SKM-1 treated with dmso at 0.1 percent for 144 hours (cell line): ENCODE measurements around the gene ADSS1.
"Not testable (repeated sequence)": the region's sequence is repeated elsewhere in the genome, so short reads cannot be mapped to it uniquely, and the experiment has no call there.

Source experiments
- DNase-seq: peaks from one replicate; lab custom pipeline; 2025; ENCODE audit not compliant: unreplicated experiment; lab: John Stamatoyannopoulos, UW

The ADSS1 gene

GRCh38 chr14:104746071-104746545 is 22.1 kb downstream of the ADSS1 start:
- no peak for DNase-seq

GRCh38 chr14:104746934-104747481 is 23.0 kb downstream of the ADSS1 start:
- no peak for DNase-seq

- DNase-seq = no peak
Measured at GRCh38 chr14:104747876-104748275, 23.8 kb downstream of the ADSS1 start.

- DNase-seq = no peak
Measured at GRCh38 chr14:104749111-104749649, 25.2 kb downstream of the ADSS1 start.

GRCh38 chr14:104750056-104750752 is 26.2 kb downstream of the ADSS1 start:
- DNase-seq = no peak

GRCh38 chr14:104750753-104751057 is 26.7 kb downstream of the ADSS1 start:
- DNase-seq = not testable (repeated sequence)

GRCh38 chr14:104751539-104752422 is 27.8 kb downstream of the ADSS1 start:
- no peak for DNase-seq

GRCh38 chr14:104752423-104752734 is 28.4 kb downstream of the ADSS1 start:
- DNase-seq = no peak

GRCh38 chr14:104752735-104753527 is 28.9 kb downstream of the ADSS1 start, which contains the start of gene SIVA1:
Gene SIVA1 (plus strand): TSS chr14:104753147. CDS start chr14:104753202, 55 bp downstream.
- peak; percentile 93 for DNase-seq

- no peak for DNase-seq
Measured at GRCh38 chr14:104753528-104754212, 29.6 kb downstream of the ADSS1 start.

- DNase-seq = no peak
Measured at GRCh38 chr14:104754213-104754851, 30.3 kb downstream of the ADSS1 start.

GRCh38 chr14:104755621-104756020 is 31.6 kb downstream of the ADSS1 start:
- no peak for DNase-seq

- DNase-seq = no peak
Measured at GRCh38 chr14:104756477-104757237, 32.6 kb downstream of the ADSS1 start.

- DNase-seq = no peak
Measured at GRCh38 chr14:104757238-104757585, 33.2 kb downstream of the ADSS1 start.

- no peak for DNase-seq
Measured at GRCh38 chr14:104757681-104758392, 33.8 kb downstream of the ADSS1 start.

GRCh38 chr14:104758981-104759969 is 35.2 kb downstream of the ADSS1 start:
- DNase-seq = no peak

- DNase-seq = no peak
Measured at GRCh38 chr14:104765517-104765916, 41.5 kb downstream of the ADSS1 start.
